ENCODE measurements around the gene KRTAP10-3.

KRTAP10-3 gene

DNA sequence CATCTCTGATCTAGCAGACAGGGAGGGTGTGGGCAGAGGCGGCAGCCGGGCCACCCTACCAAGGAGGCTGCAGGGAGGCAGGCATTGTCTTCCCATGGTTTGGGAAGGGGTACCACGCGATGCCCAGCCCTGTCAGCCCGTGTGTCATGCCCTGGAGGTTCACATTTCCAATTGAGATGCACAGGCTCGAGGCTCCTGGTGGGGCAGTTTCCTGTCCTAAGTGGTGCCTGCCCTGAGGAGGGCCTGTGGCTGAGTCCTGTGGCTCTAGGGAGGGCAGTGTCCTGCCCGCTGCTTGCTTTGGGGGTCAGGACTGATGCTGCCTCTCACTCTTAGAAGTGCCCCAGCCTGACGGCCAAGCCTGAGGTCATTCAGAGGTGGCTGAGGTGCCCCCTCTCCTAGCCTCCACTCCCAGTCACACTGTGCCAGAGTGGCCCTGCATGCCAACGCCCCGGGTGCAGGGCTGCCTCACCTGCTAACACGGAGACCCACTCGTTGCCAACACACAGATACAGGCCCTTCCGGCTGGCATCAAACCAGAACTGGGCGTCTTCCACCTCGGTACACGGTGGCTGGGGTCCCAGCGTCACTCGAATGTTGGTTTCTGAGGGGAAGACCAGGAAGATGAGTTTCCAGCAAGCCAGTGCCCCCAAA lies 30.5 kb downstream of the KRTAP10-3 start:
- no peak for DNase-seq (ENCODE audit: low read depth)

DNA sequence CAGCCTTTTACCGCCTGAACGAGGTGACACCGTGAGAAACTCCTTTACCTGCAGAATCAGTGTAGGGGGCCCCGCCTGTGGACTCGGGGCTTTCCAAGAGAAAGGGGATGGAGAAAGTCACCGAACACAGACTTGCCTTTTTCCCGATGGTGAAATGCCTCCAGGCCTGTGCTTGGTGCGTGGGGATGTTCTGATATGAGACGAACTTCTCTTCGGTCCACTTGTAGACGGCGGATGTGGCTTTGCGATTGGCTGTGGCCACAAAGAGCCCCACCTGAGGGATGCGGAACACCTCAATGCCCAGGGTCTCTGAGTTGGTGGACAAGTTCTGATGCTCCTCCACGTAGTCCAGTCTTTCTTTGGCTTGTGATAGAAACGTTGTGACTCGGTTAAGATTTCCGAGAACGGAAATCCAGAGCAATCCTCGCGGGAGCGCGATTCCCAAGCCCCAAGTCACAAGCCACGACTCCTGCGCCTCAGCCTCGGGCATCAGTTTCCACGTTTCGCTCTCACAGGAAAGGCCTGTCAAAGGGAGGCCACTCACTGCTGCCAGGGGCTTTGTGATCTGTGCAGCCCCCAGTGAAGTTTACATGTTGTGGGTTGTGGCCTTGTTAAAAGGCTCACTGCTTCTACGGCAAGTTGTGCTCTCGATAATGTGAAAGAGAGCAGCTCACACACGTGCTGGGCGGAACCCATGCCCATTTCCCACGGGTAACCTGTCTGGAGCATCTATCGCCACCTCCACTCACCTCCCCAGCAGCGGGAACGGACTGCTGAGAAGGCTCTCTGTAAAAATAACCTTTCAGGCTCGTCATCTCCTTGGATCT lies 31.2 kb downstream of the KRTAP10-3 start:
- no peak for DNase-seq (ENCODE audit: low read depth)

DNA sequence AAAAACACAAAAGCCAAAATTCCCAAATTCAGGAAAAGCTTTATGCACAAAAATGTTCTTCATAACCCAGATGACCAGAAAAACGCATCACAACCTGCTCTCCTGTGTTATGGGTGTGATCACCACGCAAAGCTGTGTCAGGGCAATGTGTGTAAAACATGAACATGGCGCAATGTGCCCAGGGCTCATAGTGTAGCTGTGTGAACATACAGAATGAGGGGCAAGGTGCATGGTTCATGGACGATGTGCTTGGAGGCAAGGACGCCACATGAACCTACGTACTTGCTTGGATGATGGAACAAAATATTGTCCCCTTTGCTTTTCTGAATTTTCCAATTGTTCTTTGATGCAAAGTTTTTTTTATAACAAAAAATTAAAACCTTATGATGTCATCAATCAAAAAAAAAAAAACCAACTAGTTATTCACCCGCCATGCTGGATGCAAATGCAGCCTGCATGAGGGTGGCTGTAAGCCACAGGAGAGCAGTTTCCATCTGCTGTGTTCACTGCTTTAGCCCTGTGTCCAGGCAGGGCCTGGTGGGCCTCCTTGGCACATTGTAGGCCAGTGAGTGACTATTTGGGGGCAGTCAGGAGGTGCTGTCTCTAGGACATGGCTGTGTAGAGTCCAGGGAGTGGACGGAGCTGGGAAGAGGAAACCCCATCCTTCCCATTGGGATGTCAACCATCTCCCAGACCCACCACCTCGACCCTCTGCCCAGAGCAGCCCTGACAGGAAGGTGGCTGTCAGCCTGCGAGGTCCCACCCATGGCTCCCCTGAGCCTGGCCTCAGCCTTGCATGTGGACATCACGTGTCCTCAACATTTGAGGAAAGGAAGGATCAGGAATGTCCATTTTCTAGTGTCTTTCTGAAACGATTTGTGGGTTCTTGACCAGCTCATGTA lies 32.2 kb downstream of the KRTAP10-3 start:
- DNase-seq (ENCODE audit: low read depth), result no peak

DNA sequence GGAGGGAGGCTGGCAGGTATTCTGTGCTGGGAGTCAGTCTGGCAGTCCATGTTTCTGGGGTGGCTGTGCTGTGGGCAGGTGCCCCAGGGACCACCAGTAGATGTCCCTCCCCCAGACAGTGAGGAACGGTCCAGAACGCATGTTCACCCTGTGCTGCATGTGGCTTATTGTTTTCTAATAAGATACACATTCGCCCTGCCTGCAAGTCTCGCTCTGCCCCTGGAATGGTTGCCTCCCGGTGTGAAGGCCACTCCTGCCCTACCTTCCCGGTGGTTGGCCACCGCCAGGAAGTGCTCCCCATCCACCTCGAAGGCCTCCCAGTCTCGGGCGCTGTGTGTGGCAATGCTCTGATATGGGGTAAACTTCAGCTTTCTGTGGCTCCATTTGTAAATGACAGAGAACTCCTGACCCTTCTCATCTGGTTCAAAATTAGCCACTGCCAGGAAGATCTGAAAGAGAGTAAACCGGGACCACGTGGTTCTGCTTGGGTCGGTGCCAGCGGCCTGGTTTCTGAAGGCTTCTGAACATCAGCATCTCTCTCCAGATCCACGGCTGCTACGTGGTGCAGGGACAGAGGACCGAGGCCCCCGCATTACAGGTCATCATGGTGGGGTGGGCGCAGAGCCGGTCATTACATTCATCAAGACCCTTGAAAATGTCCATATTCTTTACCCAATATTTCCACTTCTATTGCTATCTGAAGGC lies 33.1 kb downstream of the KRTAP10-3 start:
- DNase-seq (ENCODE audit: low read depth), result no peak

DNA sequence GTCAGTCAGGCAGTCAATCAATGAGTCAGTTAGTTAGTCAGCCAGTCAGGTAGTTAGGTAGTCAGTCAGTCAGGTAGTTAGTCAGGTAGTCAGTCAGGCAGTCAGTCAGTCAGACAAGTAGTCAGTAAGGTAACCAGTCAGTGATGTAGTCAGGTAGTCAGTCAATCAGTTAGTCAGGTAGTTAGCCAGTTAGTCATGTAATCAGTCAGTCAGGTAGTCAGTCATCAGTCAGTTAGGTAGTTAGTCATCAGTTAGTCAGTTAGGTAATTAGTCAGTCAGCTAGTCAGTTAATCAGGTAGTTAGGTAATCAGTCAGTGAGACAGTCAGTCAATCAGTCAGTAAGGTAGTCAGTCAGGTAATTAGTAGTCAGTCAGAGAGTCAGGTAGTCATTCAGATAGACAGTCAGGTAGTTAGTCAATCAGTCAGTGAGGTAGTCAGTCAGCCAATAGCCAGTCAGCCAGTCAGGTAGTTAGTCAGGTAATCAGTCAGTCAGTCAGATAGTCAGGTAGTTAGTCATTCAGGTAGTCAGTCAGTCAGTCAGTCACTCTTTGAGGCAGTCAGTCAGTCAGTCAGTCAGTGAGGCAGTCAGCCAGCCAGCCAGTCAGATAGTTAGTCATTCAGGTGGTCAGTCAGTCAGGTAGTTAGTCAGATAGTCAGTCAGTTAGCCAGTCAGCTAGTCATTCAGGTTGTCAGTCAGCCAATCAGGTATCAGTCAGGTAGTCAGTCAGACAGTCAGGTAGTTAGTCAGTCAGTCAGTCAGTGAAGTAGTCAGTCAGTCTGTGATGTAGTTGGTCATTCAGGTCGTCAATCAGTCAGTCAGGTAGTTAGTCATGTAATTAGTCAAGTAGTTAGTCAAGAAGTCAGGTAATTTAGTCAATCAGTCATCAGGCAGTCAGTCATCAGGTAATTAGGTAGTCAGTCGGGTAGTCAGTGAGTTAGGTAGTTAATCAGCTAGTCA lies 33.9 kb downstream of the KRTAP10-3 start:
- no peak for DNase-seq (ENCODE audit: low read depth)

DNA sequence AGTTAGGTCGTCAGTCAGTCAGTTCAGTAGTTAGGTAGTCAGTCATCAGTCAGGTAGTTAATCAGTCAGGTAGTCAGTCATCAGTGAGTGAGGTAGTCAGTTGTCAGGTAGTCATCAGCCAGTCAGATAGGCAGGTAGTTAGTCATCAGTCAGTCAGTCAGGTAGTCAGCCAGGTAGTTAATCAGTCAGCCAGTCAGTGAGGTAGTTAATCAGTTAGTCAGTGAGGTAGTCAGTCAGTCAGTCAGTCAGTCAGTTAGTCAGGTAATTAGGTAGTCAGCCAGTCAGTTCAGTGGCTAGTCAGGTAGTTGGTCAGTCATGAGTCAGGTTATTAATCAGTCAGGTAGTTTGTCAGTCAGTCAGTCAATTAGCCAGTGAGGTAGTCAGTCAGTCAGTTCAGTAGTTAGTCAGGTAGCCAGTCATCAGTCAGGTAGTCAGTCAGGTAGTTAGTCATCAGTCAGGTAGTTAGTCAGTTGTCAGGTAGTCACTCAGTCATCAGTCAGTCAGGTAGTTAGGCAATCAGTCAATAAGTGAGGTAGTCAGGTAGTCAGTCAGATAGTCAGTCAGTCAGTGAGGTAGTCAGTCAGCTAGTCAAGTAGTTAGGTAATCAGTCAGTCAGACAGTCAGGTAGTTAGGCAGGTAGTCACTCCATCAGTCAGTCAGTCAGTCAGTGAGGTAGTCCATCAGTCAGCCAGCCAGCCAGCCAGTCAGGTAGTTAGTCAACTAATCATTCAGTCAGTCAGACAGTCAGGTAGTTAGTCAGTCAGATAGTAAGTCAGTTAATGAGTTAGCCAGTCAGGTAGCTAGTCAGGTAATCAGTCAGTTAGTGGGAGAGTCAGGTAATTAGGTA lies 34.8 kb downstream of the KRTAP10-3 start:
- DNase-seq (ENCODE audit: low read depth), result no peak

DNA sequence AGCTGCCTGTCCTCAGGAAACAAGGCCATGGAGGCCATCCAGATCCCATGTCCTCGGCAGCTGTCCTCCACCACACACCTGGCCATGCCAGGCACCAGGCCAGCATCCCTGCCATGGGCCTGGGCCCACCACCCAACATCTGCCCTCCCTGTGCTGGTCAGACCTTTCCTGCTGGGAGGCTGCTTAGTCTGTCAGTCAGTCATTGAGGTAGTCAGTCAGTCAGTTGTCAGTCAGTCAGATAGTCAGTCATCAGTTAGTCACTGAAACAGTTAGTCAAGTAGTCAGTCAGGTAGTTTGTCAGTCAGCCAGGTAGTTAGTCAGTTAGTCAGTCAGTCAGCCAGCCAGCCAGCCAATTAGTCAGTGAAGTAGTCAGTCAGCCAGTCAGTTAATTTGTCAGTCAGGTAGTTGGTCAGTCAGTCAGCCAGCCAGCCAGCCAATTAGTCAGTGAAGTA lies 35.8 kb downstream of the KRTAP10-3 start:
- DNase-seq (ENCODE audit: low read depth), result no peak

DNA sequence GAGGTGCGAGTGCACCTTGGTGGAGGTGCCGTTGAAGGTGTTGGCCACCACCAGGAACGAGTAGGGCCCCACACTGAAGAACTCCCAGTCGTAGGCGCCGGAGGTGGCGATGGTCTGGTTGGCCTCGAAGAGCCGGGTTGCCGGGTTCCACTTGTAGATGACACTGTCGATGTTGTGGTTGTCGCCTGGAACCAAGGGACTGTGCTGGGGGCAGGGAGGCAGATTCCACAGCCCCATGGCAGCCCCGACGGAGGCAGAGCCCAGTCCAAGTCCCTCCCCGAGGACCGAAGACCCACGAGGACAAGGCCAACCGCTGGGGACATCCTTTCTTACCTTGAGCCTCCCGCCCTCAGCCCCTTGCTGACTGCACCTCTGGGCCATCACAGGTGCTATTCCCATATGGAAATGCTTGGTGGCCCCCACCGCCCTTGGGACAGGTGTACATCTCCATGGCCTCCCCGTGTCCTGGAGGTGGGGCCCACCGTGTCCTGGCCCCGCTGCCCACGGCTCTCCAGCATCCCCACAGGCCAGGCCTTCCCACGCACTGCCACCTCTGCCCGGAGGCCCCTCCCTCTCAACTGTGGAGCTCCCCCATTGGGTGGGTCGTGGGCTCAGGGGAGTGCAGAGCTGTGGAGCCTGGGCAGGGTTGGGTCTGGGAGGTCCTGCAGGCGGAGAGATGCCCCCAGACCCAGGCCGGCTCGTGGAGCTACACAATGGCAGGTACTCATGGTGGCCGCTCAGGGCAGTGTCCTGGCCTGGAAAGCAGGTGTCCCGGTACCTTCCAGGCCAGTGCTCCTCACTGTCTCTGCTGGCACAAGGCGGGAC lies 36.5 kb downstream of the KRTAP10-3 start:
- no peak for DNase-seq (ENCODE audit: low read depth)

DNA sequence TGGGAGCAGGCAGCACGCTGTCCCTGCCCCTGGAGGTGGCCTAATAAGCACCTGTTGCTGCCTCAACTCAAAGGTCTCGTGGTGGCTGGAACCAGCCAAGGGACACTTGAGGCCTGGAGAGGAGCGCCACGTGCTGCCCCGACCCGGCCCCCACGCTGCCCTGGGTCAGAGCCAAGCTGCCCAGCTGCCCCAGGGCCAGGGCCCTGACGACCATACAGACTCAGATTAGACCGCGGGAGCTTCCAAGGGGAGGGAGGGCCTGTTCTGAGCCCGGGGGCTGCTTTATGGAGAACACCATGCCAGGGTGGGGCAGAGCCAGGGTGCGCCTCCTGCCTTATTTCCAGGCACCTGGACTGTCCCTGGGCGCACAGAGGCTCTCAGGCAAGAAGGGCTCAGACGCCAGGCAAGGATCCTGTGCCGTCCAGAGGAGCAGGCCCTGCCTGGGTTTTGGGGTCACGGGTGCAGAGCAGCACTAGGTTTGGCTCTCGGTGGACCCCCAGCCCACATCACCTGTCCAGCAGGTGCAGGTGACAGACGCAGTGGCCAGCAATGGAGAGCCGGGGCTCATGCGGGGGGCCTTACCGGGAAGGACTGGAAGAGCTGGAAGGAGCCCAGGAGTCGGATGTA lies 37.2 kb downstream of the KRTAP10-3 start:
- no peak for DNase-seq (ENCODE audit: low read depth)

DNA sequence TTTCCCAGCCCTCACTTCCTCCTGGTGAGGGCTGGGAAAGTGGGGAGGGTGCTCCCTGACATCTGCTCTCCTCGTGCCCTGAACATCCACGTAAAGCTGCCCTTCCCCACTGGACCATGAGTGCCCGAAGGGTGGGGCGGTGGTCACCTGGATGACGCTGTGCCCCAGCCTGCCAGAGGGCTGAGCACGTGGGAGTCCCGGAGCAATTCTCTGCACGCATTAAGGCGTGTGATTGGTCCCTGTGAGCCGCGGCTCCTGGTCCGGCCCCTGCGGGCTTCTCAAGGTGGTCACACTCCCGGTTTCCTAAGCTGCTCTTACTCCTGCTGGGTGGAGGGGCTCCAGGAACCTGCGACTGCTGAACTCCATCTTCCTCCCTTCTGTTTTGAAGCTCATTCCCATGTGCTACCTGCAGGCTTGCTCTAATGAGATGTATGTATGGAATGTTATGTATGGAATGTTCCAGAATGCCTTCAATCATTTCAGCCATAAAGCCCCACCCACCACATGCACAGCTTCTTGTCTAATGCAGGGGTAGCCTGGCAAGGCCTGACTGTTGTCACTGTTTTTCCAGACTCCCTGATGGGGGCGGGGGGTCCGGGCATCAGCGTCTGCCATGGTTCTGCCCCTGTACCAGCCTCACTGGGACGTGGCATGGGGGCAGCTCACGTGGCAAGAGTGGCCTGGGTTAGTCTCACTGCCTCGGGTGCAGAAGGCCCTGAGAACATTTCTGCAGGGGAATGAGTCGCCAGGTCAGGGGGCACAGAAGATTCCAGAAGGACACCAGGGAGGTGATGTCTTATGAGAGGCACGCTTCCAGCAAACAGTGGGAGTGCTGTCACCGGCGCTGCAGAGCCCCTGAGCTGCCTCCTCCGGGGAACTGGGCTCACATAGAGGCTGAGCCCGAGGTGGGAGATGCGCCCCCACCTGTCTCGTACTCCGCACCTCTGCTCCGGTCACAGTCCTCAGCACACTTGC lies 38.0 kb downstream of the KRTAP10-3 start:
- no peak for DNase-seq (ENCODE audit: low read depth)

DNA sequence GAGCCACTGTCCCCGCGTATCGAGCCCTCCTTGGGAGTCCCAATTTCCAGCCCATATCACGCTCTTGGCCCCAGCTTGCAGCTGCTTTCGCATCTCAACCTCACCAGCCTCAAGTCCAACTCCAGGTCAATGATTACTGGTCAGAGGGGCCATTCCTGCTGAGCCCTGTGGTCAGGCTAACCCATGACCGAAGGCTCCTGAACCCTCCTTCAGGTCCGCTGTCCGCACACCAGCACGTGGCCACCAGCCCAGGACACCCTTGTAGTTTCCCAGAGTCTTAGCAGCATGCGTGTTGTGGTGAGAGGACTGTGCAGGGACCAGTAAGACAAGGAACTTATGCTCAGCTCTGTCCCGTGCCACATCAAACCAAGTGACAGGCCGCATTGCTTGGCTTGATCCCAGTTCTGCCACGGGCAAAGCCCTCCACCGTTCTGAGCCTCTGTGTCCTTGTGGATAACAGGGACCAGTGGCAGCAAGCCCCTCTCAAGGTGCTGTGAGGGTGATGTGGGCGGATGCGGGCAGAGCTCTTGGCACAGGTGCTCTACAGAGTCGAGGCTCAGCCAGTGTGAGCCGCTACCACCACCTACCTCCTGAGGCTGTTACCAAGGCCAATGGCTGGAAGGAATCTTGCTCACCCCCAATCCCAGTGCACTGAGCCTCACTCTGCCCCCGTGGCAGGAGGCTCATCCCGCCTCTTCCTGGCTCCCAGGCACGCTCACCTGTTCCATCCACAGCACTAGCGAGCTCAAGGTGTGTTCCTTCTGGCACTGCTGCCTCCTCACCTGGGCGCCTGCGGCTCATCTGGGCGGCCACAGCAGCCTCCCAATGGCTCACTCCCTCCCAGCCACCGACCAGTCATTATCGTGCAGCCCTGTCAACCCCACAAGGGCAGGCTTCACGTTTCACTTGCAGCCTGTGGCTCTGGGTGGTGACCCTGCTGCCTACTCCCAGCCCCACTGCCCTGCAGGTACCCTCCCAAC lies 39.0 kb downstream of the KRTAP10-3 start:
- no peak for DNase-seq (ENCODE audit: low read depth)

DNA sequence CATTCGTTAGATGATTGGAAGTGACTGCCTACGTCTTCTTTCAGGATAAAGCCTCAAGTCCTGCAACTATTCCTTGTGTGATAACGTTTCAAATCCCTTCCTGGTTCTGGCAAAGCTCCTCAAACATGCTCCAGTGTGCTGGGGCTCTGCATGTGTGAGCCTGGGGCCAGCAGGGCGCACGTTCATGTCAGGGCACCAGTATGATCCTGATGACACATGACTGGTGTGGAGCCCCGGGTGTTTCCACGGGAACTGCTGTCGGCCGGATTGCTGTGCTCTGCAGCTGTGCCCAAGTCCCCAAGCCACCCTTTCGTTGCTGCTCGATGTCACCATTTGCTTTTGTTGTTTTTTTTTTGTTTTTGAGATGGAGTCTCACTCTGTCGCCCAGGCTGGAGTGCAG lies 39.9 kb downstream of the KRTAP10-3 start:
- DNase-seq (ENCODE audit: low read depth), result no peak

DNA sequence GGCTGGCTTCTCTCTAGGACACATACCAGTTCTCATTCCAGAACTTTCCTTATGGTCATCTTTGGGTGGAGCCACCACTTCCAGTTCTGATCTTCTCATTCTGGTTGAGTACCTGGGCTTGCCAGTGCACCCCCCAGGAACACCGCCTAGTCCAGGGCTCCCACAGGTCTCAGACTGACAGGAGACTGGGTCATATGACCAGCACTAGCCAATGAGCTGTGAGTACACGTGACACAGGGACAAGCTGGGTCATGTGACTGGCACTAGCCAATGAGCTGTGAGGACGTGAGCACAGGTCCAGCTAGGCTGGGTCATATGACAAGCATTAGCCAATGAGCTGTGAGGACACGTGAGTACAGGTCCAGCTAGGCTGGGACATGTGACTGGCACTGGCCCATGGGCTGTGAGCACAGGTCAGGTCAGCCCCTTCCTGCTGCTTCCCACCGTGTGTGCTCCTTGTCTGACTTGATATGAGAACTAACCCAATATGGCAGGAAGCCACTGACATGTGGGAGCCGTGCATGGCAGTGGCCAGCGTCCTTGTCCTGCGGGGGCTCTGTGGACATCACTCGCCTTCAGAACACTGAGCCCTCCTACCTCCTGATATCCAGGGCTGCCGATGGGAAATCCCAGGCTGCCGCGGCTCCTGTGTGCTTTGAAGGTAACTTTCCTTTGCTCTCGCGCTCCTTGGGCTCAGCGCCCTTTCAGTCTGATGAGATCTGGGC lies 41.3 kb downstream of the KRTAP10-3 start:
- no peak for DNase-seq (ENCODE audit: low read depth)

DNA sequence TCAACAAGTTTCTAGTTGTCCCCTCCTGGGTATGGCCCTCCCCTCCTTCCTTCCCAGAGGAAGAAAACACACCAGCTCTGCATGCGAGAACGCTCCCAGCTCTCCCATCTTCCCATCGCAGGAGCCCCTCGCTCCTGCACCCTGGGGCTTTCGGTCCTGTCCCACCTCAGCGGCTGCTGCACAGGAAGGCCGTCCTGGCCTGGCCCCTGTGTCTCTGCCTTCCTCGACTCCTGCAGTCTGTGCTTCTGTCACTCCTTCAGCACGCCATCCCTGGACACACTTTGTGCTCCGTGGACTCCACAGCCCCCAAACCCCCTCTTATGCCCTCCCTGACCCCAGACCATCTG lies 41.8 kb downstream of the KRTAP10-3 start:
- no peak for DNase-seq (ENCODE audit: low read depth)

DNA sequence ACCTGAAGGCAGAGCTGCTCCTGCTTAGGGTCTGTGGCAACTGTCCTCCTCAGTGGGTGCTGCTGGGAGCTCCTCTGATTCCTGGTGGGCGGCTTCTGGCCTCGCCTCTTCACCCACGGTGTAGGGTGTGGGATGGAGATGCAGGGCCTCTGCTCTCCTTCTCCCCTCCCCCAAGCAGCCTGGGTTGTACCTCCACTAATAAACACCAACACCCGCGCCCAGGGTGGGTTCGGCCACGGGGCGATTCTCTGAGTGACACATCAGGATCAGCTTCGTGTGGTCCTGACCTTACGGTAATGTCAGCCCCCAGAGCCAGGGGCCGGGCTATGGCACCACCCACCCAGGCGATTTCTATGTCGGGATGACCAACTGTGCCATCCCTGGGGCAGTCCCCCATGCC lies 42.3 kb downstream of the KRTAP10-3 start:
- no peak for DNase-seq (ENCODE audit: low read depth)

Measured in activated T-helper 1 cell treated with Interleukin-2 at 50 U/mL for 16 hours (primary cell).